Neural progenitor cell (in vitro differentiated cells): ENCODE data around the gene FRYL. TPM values are rescaled to one million over a fixed set of nuclear protein-coding genes. Genes with fewer than 3 reads are reported as not detected.
A peak's percentile ranks its signal among the peaks of the same experiment; 100 is the strongest.

ENCODE experiments used
- DNase-seq: peaks from one replicate; pipeline ENCODE4 v3.0.0-alpha.2; 2016; ENCODE audit warnings: low spot score
- H2AFZ ChIP-seq: fragments of 200-600 bp; sonication (generic); replicated peaks from 2 replicates; pipeline ENCODE4 v1.6.1; 2016; ENCODE audit warnings: antibody characterized with exemption
- H3F3A ChIP-seq: fragments of 200-600 bp; sonication (generic); 2 replicates; pipeline ENCODE4 v1.6.1; 2016; ENCODE audit warnings: antibody characterized with exemption, low read depth
- H3K27ac ChIP-seq: fragments of 200-600 bp; sonication (generic); 2 replicates; pipeline ENCODE4 v1.5.1; 2016; ENCODE audit warnings: mild to moderate bottlenecking
- H3K27me3 ChIP-seq: fragments of 200-600 bp; sonication (generic); 2 replicates; pipeline ENCODE4 v1.6.1; 2016; ENCODE audit warnings: mild to moderate bottlenecking, moderate library complexity
- H3K36me3 ChIP-seq: fragments of 200-600 bp; sonication (generic); 2 replicates; pipeline ENCODE4 v1.5.1; 2016
- H3K4me1 ChIP-seq: fragments of 200-600 bp; sonication (generic); 2 replicates; pipeline ENCODE4 v1.6.1; 2016; ENCODE audit warnings: mixed run types
- H3K4me2 ChIP-seq: fragments of 200-600 bp; sonication (generic); 2 replicates; pipeline ENCODE4 v1.6.1; 2016
- H3K4me3 ChIP-seq: fragments of 200-600 bp; sonication (generic); 2 replicates; pipeline ENCODE4 v1.5.1; 2016
- H3K79me2 ChIP-seq: fragments of 200-600 bp; sonication (generic); 2 replicates; pipeline ENCODE4 v1.6.1; 2016; ENCODE audit warnings: low read depth
- H3K9ac ChIP-seq: fragments of 200-600 bp; sonication (generic); 2 replicates; pipeline ENCODE4 v1.6.1; 2016
- H3K9me3 ChIP-seq: fragments of 200-600 bp; sonication (generic); 2 replicates; pipeline ENCODE4 v1.5.1; 2016; ENCODE audit warnings: low read depth
- H4K20me1 ChIP-seq: fragments of 200-600 bp; sonication (generic); 2 replicates; pipeline ENCODE4 v1.6.1; 2016; ENCODE audit warnings: low read depth
- H3K27ac Mint-ChIP-seq: 3 replicates; pipeline ENCODE4 v1.8.0; 2021; ENCODE audit warnings: mixed read lengths
- H3K27me3 Mint-ChIP-seq: 2 replicates; pipeline ENCODE4 v1.8.0; 2022; ENCODE audit warnings: low read depth, mild to moderate bottlenecking, inconsistent platforms, moderate library complexity, mixed read lengths; ENCODE audit not compliant: insufficient read depth
- H3K36me3 Mint-ChIP-seq: 3 replicates; pipeline ENCODE4 v1.8.0; 2021; ENCODE audit warnings: mixed read lengths
- H3K4me1 Mint-ChIP-seq: 3 replicates; pipeline ENCODE4 v1.8.0; 2021; ENCODE audit warnings: mixed read lengths
- H3K4me3 Mint-ChIP-seq: 3 replicates; pipeline ENCODE4 v1.8.0; 2021; ENCODE audit warnings: mild to moderate bottlenecking, moderate library complexity, mixed read lengths
- H3K9me3 Mint-ChIP-seq: 3 replicates; pipeline ENCODE4 v1.8.0; 2020; ENCODE audit warnings: mixed read lengths
- EZH2 ChIP-seq: fragments of 200-600 bp; sonication (generic); IDR thresholded peaks from 2 replicates; pipeline ENCODE4 v1.6.1; 2017; ENCODE audit warnings: antibody characterized with exemption, mild to moderate bottlenecking, moderate library complexity
- EZH2phosphoT487 ChIP-seq: fragments of 200-600 bp; sonication (generic); IDR thresholded peaks from 2 replicates; pipeline ENCODE4 v1.6.1; 2017; ENCODE audit warnings: antibody characterized with exemption
- total RNA-seq: library from RNA; depleted of rRNA; stranded (reverse); fragments of >200 nt; gene quantifications from 2 replicates; pipeline ENCODE4 v1.2.3, GENCODE V29; 2015; ENCODE audit warnings: low replicate concordance
- TF ChIP-seq, protein P1 (sequence below): fragments of 200-600 bp; sonication (generic); IDR thresholded peaks from 2 replicates; pipeline ENCODE4 v1.5.1; 2017; ENCODE audit warnings: antibody characterized with exemption, mild to moderate bottlenecking

Gene FRYL
- total RNA-seq, 1 donor from 2014 or later, result 70.5 TPM

DNA sequence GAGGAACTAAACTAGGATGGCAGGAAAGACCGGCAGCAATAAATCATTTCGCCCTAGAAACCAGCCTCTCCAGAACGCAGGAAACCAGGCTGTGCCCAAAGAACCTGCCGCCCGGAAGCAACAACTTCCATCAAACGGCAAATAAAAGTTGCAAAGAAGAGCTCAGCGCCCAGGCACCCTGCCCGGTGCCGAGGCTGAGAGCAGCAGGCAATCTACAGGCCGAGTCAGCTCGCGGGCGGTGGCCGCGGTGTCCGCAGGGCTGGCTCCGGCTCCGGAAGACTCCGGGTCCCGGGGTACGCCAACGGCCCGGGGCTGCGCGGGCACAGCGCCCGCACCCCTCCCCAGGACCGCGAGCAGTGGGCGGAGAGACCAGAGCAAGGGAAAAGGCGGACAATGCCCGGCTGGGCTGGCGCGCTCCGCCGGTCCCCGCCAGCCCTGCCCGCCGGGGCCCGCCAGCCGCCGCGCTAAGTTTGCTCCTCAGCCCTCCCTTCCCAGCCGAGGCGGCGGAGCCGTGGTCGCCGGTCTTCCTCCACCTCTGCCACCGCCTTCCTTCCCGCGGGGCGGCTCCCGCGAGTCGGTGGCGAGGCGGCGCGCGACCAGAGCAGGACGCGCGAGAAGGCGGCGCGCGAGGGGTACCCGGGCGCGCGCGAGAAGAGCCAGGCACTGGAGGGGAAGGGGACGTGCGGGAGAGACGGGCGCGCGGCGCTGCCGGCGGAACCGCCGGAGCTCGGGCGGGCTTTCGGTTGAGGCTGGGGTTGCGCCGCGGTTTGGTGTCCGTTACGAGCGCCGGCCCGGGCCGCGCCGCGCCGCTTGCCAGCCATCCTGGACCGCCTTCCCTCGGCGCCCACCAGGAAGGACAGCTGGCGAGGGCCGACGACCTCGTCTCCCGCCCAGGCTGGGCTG lies 733 bp downstream of the FRYL start:
- Histone ChIP-seq H3K79me2 (peaks cover 52% of the 10 kb centered on the region), H3K4me2 (peak overlapping the region; percentile 94), H4K20me1 (peaks cover 47% of the 10 kb centered on the region), H2AFZ (peak overlapping the region; percentile 83), H3K27ac (peak overlapping the region; percentile 98), H3K9ac (peak overlapping the region; percentile 92), H3K36me3 (no peaks in the 10 kb centered on the region), H3K4me3 (peak overlapping the region; percentile 99), H3F3A (peaks cover 48% of the 10 kb centered on the region), H3K9me3 (no peaks in the 10 kb centered on the region), H3K4me1 (peaks cover 42% of the 10 kb centered on the region), H3K27me3 (no peaks in the 10 kb centered on the region)
- peaks cover 47% of the 10 kb centered on the region for H3K4me1 Mint-ChIP-seq
- H3K9me3 Mint-ChIP-seq, result no peaks in the 10 kb centered on the region
- peak overlapping the region; percentile 97 for H3K27ac Mint-ChIP-seq
- peaks cover 4% of the 10 kb centered on the region for H3K36me3 Mint-ChIP-seq
- H3K4me3 Mint-ChIP-seq, result peak overlapping the region; percentile 96
- DNase-seq, result peak; percentile 83
- TF ChIP-seq EZH2, result no peak
- TF ChIP-seq, protein P1, sequence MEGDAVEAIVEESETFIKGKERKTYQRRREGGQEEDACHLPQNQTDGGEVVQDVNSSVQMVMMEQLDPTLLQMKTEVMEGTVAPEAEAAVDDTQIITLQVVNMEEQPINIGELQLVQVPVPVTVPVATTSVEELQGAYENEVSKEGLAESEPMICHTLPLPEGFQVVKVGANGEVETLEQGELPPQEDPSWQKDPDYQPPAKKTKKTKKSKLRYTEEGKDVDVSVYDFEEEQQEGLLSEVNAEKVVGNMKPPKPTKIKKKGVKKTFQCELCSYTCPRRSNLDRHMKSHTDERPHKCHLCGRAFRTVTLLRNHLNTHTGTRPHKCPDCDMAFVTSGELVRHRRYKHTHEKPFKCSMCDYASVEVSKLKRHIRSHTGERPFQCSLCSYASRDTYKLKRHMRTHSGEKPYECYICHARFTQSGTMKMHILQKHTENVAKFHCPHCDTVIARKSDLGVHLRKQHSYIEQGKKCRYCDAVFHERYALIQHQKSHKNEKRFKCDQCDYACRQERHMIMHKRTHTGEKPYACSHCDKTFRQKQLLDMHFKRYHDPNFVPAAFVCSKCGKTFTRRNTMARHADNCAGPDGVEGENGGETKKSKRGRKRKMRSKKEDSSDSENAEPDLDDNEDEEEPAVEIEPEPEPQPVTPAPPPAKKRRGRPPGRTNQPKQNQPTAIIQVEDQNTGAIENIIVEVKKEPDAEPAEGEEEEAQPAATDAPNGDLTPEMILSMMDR, result no peak
- TF ChIP-seq EZH2phosphoT487, result no peak
- peaks cover 7% of the 10 kb centered on the region for H3K27me3 Mint-ChIP-seq

GRCh38 chr4:48778431-48779094 lies 1.5 kb downstream of the FRYL start:
- peak overlapping the region; percentile 94 for H3K4me2 ChIP-seq
- peaks cover 48% of the 10 kb centered on the region for H3F3A ChIP-seq
- H3K27ac Mint-ChIP-seq, result peak overlapping the region; percentile 97
- no peaks in the 10 kb centered on the region for H3K9me3 ChIP-seq
- no peaks in the 10 kb centered on the region for H3K36me3 ChIP-seq
- H3K36me3 Mint-ChIP-seq, result peaks cover 7% of the 10 kb centered on the region
- H3K4me3 ChIP-seq, result peak overlapping the region; percentile 99
- H3K4me3 Mint-ChIP-seq, result peak overlapping the region; percentile 96
- TF ChIP-seq, protein P1, result no peak
- no peak for TF ChIP-seq EZH2
- TF ChIP-seq EZH2phosphoT487, result no peak
- H3K27ac ChIP-seq, result peak overlapping the region; percentile 98
- no peaks in the 10 kb centered on the region for H3K9me3 Mint-ChIP-seq
- H3K27me3 ChIP-seq, result no peaks in the 10 kb centered on the region
- H3K4me1 ChIP-seq, result peaks cover 42% of the 10 kb centered on the region
- H4K20me1 ChIP-seq, result peaks cover 54% of the 10 kb centered on the region
- peak overlapping the region; percentile 92 for H3K9ac ChIP-seq
- H3K79me2 ChIP-seq, result peaks cover 59% of the 10 kb centered on the region
- H3K4me1 Mint-ChIP-seq, result peaks cover 43% of the 10 kb centered on the region
- no peak for DNase-seq
- H2AFZ ChIP-seq, result no peak overlapping the region
- H3K27me3 Mint-ChIP-seq, result peaks cover 7% of the 10 kb centered on the region

GRCh38 chr4:48777739-48778138 lies 2.3 kb downstream of the FRYL start:
- H3K27ac Mint-ChIP-seq, result peak overlapping the region; percentile 97
- H3K36me3 ChIP-seq, result no peaks in the 10 kb centered on the region

More at GRCh38 chr4:48777739-48778138, 2.3 kb downstream of the FRYL start:
- TF ChIP-seq EZH2phosphoT487, result no peak
- no peak for TF ChIP-seq EZH2
- TF ChIP-seq, protein P1, result no peak
- Histone ChIP-seq H3K4me3 (peak overlapping the region; percentile 99), H3K4me2 (peak overlapping the region; percentile 94), H3K27me3 (no peaks in the 10 kb centered on the region), H3K4me1 (peaks cover 42% of the 10 kb centered on the region), H3F3A (peaks cover 48% of the 10 kb centered on the region), H3K9me3 (no peaks in the 10 kb centered on the region), H3K27ac (no peak overlapping the region), H2AFZ (no peak overlapping the region), H3K9ac (peak overlapping the region; percentile 92), H4K20me1 (peaks cover 63% of the 10 kb centered on the region), H3K79me2 (peaks cover 68% of the 10 kb centered on the region)
- Mint-ChIP-seq H3K9me3 (no peaks in the 10 kb centered on the region), H3K4me1 (peaks cover 43% of the 10 kb centered on the region), H3K4me3 (peak overlapping the region; percentile 96), H3K36me3 (peaks cover 15% of the 10 kb centered on the region), H3K27me3 (peaks cover 7% of the 10 kb centered on the region)
- no peak for DNase-seq
